Chondrocyte (in vitro differentiated cells): ENCODE measurements around the gene WWOX. TPM values are rescaled to one million over a fixed set of nuclear protein-coding genes. Genes with fewer than 3 reads are reported as not detected.
"Not testable (repeated sequence)": the region's sequence is repeated elsewhere in the genome, so short reads cannot be mapped to it uniquely, and the experiment has no call there.

Experiments used
- DNase-seq: peaks from one replicate; pipeline ENCODE4 v3.0.0; 2021; ENCODE audit warnings: mixed read lengths, low spot score
- H3K27ac Mint-ChIP-seq: one replicate; pipeline ENCODE4 v1.8.0; 2021; ENCODE audit warnings: mild to moderate bottlenecking, moderate library complexity, mixed read lengths; ENCODE audit not compliant: unreplicated experiment
- H3K27me3 Mint-ChIP-seq: 2 replicates; pipeline ENCODE4 v1.8.0; 2021; ENCODE audit warnings: low read depth, mixed read lengths
- H3K36me3 Mint-ChIP-seq: 2 replicates; pipeline ENCODE4 v1.8.0; 2021; ENCODE audit warnings: low read depth, mixed read lengths
- H3K4me1 Mint-ChIP-seq: 2 replicates; pipeline ENCODE4 v1.8.0; 2021; ENCODE audit warnings: low read depth, mild to moderate bottlenecking, mixed read lengths
- H3K4me3 Mint-ChIP-seq: one replicate; pipeline ENCODE4 v1.8.0; 2021; ENCODE audit warnings: mild to moderate bottlenecking, moderate library complexity, mixed read lengths; ENCODE audit not compliant: unreplicated experiment
- H3K9me3 Mint-ChIP-seq: 2 replicates; pipeline ENCODE4 v1.8.0; 2021; ENCODE audit warnings: low read depth, mixed read lengths
- CTCF ChIP-seq: fragments of 200-600 bp; sonication (generic); IDR thresholded peaks from 2 replicates; pipeline ENCODE4 v1.5.0; 2021; ENCODE audit warnings: antibody characterized with exemption, mild to moderate bottlenecking, moderate library complexity
- total RNA-seq: library from RNA; stranded (reverse); gene quantifications from 3 replicates; pipeline ENCODE4 v1.2.1, GENCODE V29; 2021

The WWOX gene
- total RNA-seq, 1 donor from 2014 or later = 12.1 TPM

GRCh38 chr16:78597809-78598570 lies 498.5 kb downstream of the WWOX start:
- no peak for TF ChIP-seq CTCF
- H3K36me3 Mint-ChIP-seq = no peaks in the 10 kb centered on the region
- H3K27ac Mint-ChIP-seq = no peak overlapping the region
- no peaks in the 10 kb centered on the region for H3K9me3 Mint-ChIP-seq
- no peak overlapping the region for H3K4me3 Mint-ChIP-seq
- no peak for DNase-seq
- H3K4me1 Mint-ChIP-seq = no peaks in the 10 kb centered on the region
- H3K27me3 Mint-ChIP-seq = no peaks in the 10 kb centered on the region

GRCh38 chr16:78599271-78599670 lies 499.8 kb downstream of the WWOX start:
- no peaks in the 10 kb centered on the region for H3K9me3 Mint-ChIP-seq

GRCh38 chr16:78604423-78605062 lies 505.1 kb downstream of the WWOX start:
- H3K36me3 Mint-ChIP-seq, H3K27ac Mint-ChIP-seq, DNase-seq, H3K4me3 Mint-ChIP-seq, H3K9me3 Mint-ChIP-seq, H3K27me3 Mint-ChIP-seq: not testable (repeated sequence)
- peaks cover 24% of the 10 kb centered on the region for H3K4me1 Mint-ChIP-seq

More at GRCh38 chr16:78599271-78599670, 499.8 kb downstream of the WWOX start:
- H3K4me1 Mint-ChIP-seq = no peaks in the 10 kb centered on the region
- H3K4me3 Mint-ChIP-seq = no peak overlapping the region
- H3K36me3 Mint-ChIP-seq = no peaks in the 10 kb centered on the region
- DNase-seq = no peak
- no peaks in the 10 kb centered on the region for H3K27me3 Mint-ChIP-seq
- H3K27ac Mint-ChIP-seq = no peak overlapping the region
- no peak for TF ChIP-seq CTCF

- no peaks in the 10 kb centered on the region for H3K9me3 Mint-ChIP-seq
- H3K4me3 Mint-ChIP-seq = no peak overlapping the region
- peaks cover 29% of the 10 kb centered on the region for H3K4me1 Mint-ChIP-seq
- no peak overlapping the region for H3K27ac Mint-ChIP-seq
- H3K36me3 Mint-ChIP-seq = no peaks in the 10 kb centered on the region
- no peak for DNase-seq
- no peak for TF ChIP-seq CTCF
- H3K27me3 Mint-ChIP-seq = no peaks in the 10 kb centered on the region
Observed at GRCh38 chr16:78605548-78606101, 506.2 kb downstream of the WWOX start.

- no peak for DNase-seq
- Mint-ChIP-seq H3K9me3 (peaks cover under 1% of the 10 kb centered on the region), H3K27ac (no peak overlapping the region), H3K4me1 (peaks cover 29% of the 10 kb centered on the region), H3K4me3 (no peak overlapping the region), H3K27me3 (no peaks in the 10 kb centered on the region), H3K36me3 (no peaks in the 10 kb centered on the region)
- no peak for TF ChIP-seq CTCF
Observed at GRCh38 chr16:78606545-78606944, 507.1 kb downstream of the WWOX start.
